AG10803 (cell line): Measurements from ENCODE around the gene DCLK2.
A peak's percentile ranks its signal among the peaks of the same experiment; 100 is the strongest.

Source experiments
- DNase-seq: peaks from one replicate; pipeline ENCODE4 v3.0.0; 2010; ENCODE audit warnings: low read depth
- H3K4me3 ChIP-seq: 2 replicates; pipeline ENCODE4 v1.5.1; 2011; ENCODE audit warnings: mild to moderate bottlenecking, low read length, control low read depth
- CTCF ChIP-seq: conservative IDR thresholded peaks from 2 replicates; pipeline ENCODE4 v1.5.1; 2011; ENCODE audit warnings: mild to moderate bottlenecking, low read length, control low read depth, inconsistent platforms

The DCLK2 gene

DNA sequence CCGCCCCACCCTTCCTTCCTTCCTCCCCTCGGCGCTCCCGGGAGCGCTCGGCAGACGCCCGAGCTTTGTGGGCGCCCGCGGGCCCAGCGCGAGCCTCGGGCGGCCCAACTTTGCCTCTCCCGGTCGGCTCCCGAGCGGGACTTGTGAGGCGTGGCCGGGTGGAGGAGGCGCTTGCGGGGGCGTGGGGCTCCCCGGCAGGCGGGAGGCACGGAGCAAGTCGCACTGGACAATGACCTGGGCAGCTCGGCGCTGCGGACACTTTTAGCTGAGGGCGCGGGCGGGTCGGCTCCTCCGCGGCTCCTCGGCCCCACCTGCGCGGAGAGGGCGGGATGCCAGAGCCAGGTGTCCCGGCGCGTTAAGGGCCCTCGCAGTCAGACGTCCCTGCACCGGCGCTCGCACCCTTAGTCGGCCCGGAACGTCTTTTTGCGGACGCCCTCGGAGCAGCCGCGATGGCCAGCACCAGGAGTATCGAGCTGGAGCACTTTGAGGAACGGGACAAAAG lies 385 bp downstream of the DCLK2 start:
- H3K4me3 ChIP-seq, result peak overlapping the region; percentile 85
- TF ChIP-seq CTCF, result no peak
- peak; percentile 67 for DNase-seq

GRCh38 chr4:150079081-150079581 lies 886 bp downstream of the DCLK2 start:
- no peak for TF ChIP-seq CTCF
- DNase-seq, result peak; percentile 56
- H3K4me3 ChIP-seq, result peak overlapping the region; percentile 85

DNA sequence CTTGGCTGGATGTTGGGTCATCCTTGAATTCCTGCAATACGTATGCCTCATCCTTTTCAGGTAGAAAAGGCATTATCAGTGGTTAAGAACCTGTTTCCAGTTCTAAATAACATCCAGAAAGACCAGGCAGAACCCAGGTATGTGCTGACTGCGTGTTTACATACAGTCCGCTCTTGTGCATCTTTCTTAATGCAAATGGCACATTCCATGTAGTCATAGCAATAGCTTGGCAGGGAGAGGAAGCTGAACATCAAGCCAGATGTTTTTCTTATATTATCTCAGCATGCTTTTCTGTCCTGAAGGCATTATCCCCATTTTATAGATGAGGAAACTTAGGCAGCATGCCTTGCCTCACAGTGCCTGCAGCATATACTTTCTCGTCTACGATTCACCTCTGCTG lies 2.1 kb downstream of the DCLK2 start:
- TF ChIP-seq CTCF, result no peak
- H3K4me3 ChIP-seq, result peak overlapping the region; percentile 85

DNA sequence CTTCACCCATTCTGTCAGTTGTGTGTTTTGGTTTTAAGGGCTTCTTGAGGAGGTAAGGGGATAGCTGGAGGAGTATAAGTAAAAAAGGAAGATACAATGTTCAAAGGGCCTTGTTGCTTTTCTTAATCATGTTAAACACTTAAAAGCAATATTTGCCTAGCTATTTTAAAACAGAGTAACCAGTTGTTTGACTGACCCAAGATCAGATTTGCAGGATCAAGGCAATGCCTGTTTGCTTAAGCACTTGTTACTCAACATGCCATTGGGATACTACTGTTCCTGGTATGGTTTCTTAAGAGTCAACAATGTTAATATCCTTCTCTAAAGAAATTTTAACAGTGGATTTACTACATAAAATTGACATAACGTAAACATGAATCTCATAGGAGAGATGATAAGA lies 2.6 kb downstream of the DCLK2 start:
- DNase-seq, result no peak
- H3K4me3 ChIP-seq, result peak overlapping the region; percentile 85
- TF ChIP-seq CTCF, result no peak

More for the DNA sequence above, 2.1 kb downstream of the DCLK2 start:
- peak; percentile 36 for DNase-seq

DNA sequence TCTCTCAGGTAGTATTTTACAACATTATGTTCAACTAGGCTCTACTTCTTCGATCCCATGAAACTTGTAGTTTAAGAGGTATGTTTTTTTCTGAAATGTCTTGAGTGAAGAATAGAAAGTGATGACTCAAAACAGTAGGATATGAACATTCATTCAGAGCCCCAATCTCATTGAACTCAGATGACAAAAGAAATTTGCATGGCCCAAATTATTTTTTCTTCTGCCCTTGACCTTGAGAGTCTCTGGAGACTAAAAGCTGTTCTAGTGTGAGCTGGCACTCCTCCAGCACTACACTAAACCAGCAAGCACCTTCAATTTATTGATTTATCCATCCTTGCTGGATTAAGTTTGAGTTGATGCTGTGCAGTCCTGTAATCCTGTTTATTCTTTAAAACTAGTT lies 4.0 kb downstream of the DCLK2 start:
- no peak for DNase-seq
- H3K4me3 ChIP-seq, result no peak overlapping the region
- TF ChIP-seq CTCF, result no peak

DNA sequence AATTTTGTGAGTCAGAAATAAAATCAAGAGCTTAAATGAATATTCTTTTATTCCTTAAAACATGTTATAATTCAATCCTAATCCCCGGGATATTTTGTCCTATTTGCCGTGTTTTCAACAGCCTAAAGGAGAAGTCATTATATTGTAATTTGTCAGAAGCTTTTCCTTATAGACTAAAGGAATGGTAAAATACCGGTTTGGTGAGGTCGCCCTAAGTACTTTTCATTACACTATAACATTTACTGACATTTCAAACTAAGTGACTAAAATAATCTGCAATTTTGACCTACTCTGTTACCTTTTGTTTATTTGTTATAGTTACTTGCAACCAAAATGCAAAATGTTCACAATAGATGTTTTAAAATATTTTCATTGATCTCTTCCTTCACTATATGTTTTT lies 8.8 kb downstream of the DCLK2 start:
- H3K4me3 ChIP-seq, result no peak overlapping the region
- DNase-seq, result no peak
- no peak for TF ChIP-seq CTCF

DNA sequence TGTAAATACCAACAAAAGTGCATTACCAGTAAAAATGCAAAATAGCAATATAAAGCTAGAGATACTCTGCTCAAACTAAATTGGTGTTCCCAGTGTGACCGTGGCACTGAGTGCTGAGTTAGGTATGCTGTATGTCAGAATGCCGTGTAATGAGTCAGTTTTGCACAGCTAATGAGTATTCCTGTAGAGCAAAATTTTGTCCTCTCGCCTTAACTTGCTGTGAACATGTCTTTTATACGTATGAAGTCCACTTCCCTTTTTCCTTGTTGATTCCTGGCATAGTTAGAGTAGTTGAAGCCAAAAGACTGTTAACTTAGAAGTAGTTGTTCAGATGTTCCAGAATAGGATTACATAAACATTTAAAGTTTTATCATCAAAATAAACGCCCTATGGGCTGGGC lies 11.5 kb downstream of the DCLK2 start:
- no peak for DNase-seq
- H3K4me3 ChIP-seq, result no peak overlapping the region
- TF ChIP-seq CTCF, result no peak
